Thoracic aorta (tissue), 2 donors: ENCODE results near the gene F12. TPM values are rescaled to one million over a fixed set of nuclear protein-coding genes. Genes with fewer than 3 reads are reported as not detected.
"Not testable (repeated sequence)": the region's sequence is repeated elsewhere in the genome, so short reads cannot be mapped to it uniquely, and the experiment has no call there.

Source experiments
- ATAC-seq: fragments of 150-250 bp; one replicate; pipeline ENCODE4 v1.8.0; 2017; ENCODE audit warnings: low read depth; ENCODE audit not compliant: insufficient number of reproducible peaks, low FRiP score
- DNase-seq: peaks from one replicate; pipeline ENCODE4 v3.0.0-alpha.2; 2020; ENCODE audit warnings: low spot score
- H3K27ac ChIP-seq, 2 donors: fragments of 200-600 bp; sonication (generic); 1 replicate in 1 of 2; 2 replicates in 1 of 2; pipeline ENCODE4 v1.5.1; 2016; ENCODE audit warnings: mild to moderate bottlenecking in 2 of 2, moderate library complexity in 2 of 2
- H3K27me3 ChIP-seq: fragments of 200-600 bp; sonication (generic); replicated peaks from 2 replicates; pipeline ENCODE4 v1.6.0; 2016; ENCODE audit warnings: mild to moderate bottlenecking; ENCODE audit not compliant: insufficient read depth
- H3K36me3 ChIP-seq: fragments of 200-600 bp; sonication (generic); one replicate; pipeline ENCODE4 v1.5.1; 2016
- H3K4me1 ChIP-seq, 2 donors: fragments of 200-600 bp; sonication (generic); 1 replicate in 1 of 2; 2 replicates in 1 of 2; pipeline versions ENCODE4 v1.5.1 to v1.6.0; 2016; ENCODE audit warnings: low read depth in 2 of 2, mild to moderate bottlenecking in 1 of 2; ENCODE audit not compliant: control insufficient read depth in 1 of 2
- H3K4me3 ChIP-seq: fragments of 200-600 bp; sonication (generic); 2 replicates; pipeline ENCODE4 v1.5.1; 2016; ENCODE audit warnings: mild to moderate bottlenecking
- H3K9me3 ChIP-seq: fragments of 200-600 bp; sonication (generic); 2 replicates; pipeline ENCODE4 v1.5.1; 2016
- CTCF ChIP-seq: fragments of 200-600 bp; sonication (generic); IDR thresholded peaks from one replicate; pipeline ENCODE4 v1.5.1; 2019; ENCODE audit warnings: antibody characterized with exemption
- total RNA-seq, 2 donors: library from RNA; depleted of rRNA; stranded (reverse); fragments of >200 nt; gene quantifications; one replicate each; pipeline versions ENCODE4 v1.1.0 to v1.2.3, GENCODE V29; 2016

Gene F12
- total RNA-seq, 2 donors from 2014 or later: not detected

DNA sequence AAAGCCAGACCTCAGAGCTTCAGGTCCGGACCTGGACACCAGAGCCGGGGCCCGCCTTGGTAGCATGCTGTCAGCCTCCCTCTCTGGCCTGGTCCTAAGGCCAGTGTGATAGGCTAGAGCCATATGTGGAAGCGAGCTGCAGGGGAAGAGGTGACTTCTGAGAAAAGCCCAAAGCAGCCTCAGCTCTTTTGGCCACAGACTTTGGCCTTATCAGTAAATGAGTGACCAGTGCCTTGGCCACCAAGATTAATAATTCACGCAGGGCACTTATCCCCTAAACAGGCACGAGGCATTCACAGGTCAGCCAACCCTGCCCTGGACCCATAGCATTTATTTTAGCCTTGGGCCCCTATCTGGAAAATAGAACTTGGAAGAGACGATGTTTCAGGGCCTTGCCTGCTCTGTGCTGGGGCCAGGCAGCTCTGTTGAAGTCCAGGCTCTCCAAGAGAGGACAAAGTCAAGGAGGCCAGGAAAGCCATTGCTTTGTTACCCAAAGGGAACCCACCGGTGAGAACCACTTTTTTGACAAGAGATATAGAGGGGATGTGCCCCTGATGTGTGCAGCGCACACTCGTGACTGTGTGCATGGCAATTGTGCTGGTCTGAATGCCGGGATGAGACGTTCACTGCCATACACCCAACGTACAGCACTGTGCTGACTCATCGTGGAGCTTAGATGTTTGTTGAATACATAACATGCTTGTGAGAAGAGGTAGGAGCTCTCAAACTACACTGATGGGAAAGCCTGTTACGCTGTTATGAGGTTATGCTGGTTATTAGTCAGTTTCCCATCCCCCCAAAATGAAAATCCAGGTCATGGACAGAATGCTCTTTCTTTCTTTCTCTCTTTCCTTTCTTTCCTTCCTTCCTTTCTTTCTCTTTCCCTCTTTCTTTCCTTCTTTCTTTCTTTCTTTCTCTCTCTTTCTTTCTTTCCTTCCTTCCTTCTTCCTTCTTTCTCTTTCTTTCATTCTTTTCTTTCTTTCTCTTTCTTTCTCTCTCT is 30.2 kb downstream of the F12 start:
- no peaks in the 10 kb centered on the region for H3K4me1 ChIP-seq
- H3K9me3 ChIP-seq: no peaks in the 10 kb centered on the region
- no peaks in the 10 kb centered on the region for H3K27me3 ChIP-seq
- no peak for ATAC-seq
- no peak overlapping the region for H3K4me3 ChIP-seq
- no peak for DNase-seq
- H3K27ac ChIP-seq: no peak overlapping the region
- no peak for TF ChIP-seq CTCF
- H3K36me3 ChIP-seq: no peaks in the 10 kb centered on the region

- H3K36me3 ChIP-seq: no peaks in the 10 kb centered on the region
- no peaks in the 10 kb centered on the region for H3K9me3 ChIP-seq
- H3K4me1 ChIP-seq: no peaks in the 10 kb centered on the region
- H3K27me3 ChIP-seq: no peaks in the 10 kb centered on the region
- H3K4me3 ChIP-seq: no peak overlapping the region
- DNase-seq: no peak
- no peak overlapping the region for H3K27ac ChIP-seq
- no peak for TF ChIP-seq CTCF
- ATAC-seq: no peak
Measured at GRCh38 chr5:177377851-177378776, 31.2 kb downstream of the F12 start.

DNA sequence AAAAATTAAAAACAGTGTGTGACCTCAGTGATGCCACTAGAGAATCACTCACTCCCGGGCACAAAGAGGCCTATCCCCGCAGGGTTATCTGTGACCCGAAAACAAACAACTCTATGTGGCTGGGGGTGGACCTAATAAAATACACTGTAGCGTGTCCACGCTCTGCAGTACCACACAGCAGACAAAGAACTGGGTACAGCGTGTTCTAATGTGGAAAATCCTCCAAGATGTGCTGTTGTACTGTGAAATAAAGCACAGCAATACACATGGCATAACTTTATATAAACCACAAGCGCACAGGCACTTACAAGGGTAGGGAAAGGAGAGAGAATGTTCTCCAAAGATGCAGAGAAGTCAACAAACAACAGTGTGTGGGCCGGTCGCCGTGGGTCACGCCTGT is 33.3 kb downstream of the F12 start:
- Histone ChIP-seq H3K27ac (no peak overlapping the region), H3K36me3 (no peaks in the 10 kb centered on the region), H3K4me1 (peaks cover 0 to 3% of the 10 kb centered on the region in 2 donors), H3K27me3 (no peaks in the 10 kb centered on the region), H3K4me3 (no peak overlapping the region), H3K9me3 (no peaks in the 10 kb centered on the region)
- no peak for TF ChIP-seq CTCF
- ATAC-seq (no peak), DNase-seq (no peak)

GRCh38 chr5:177375516-177375915 is 33.8 kb downstream of the F12 start:
- H3K27me3 ChIP-seq, H3K9me3 ChIP-seq, H3K4me3 ChIP-seq, H3K4me1 ChIP-seq, H3K36me3 ChIP-seq, DNase-seq, H3K27ac ChIP-seq, ATAC-seq: not testable (repeated sequence)

DNA sequence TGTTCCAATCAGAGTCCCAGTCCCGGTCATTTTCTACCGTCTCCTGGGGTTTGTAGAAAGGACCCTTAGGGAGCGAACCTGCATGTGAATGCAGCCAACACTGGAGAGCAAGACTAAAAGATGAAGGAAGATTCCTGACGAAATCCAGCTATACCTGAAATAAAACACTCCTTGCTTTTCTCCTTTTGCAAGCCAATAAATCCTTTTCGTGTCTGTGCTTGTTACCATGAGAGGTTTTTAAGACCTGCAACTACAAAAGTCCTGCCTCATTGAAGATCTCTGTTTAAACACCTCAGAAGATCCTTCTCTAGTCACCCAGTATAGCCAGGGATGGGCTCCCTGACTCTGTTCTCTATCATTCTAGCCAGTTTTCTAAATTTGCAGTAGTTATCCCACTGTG is 35.2 kb downstream of the F12 start:
- Histone ChIP-seq H3K4me1 (peaks cover 0 to 3% of the 10 kb centered on the region in 2 donors), H3K27ac (no peak overlapping the region), H3K36me3 (no peaks in the 10 kb centered on the region), H3K27me3 (no peaks in the 10 kb centered on the region), H3K9me3 (no peaks in the 10 kb centered on the region), H3K4me3 (no peak overlapping the region)
- DNase-seq (no peak), ATAC-seq (no peak)
- no peak for TF ChIP-seq CTCF
